ENCODE results near the gene CASTOR1. TPM values are rescaled to one million over a fixed set of nuclear protein-coding genes. Genes with fewer than 3 reads are reported as not detected.

Gene CASTOR1
- total and polyA plus RNA-seq, 2 donors (not counting 3 experiments of a cell fraction or from before 2014, with no cell fraction given): 8.1 to 26.8 TPM

DNA sequence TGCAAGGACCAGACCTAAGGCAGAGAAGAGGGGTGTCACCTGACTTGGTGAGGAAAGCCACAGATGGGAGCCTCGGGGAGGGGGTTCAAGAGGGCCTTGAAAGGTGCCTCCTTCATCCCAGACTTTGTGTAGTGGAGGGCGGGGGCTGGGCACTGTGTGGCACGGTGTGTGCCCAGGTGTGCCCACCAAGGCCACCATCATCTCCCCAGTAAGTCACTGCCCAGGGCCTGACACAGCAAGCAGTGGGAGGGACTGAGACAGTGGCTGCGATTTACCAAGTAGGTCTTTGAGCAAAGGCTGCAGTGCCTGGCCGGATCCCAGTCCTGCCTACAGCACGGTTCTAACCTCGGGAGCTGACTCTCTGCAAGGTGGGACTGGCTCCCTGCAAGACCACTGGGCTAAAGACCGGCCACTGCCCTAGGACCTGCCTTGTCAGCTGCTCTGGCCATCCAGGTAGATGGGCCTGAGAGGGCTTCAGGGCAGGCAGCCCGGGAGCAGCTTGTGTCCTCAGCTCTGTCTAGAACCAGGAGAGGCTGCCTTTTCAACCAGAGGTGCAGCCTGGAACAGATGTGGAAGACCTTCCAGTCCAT is 24.1 kb downstream of the CASTOR1 start:
- Histone ChIP-seq H3K79me2 (ENCODE audit: control insufficient read depth, insufficient read depth, low read length) (no peaks in the 10 kb centered on the region), H3K4me1 (ENCODE audit: control insufficient read depth, extremely low read depth, insufficient read depth, low read length) (peaks cover 6% of the 10 kb centered on the region), H3K4me3 (replicated peaks in 1 of 3; ENCODE audit: insufficient read depth in 1 of 3, low read depth in 1 of 3, low read length in 3 of 3) (no peak overlapping the region), H2AFZ (ENCODE audit: low read depth, low read length) (no peak overlapping the region), H3K4me2 (ENCODE audit: insufficient read depth, low read length) (no peak overlapping the region), H3K27ac (ENCODE audit: insufficient read depth, low read depth, low read length) (no peak overlapping the region), H4K20me1 (replicated peaks; ENCODE audit: control insufficient read depth, extremely low read depth, insufficient read depth, low read length) (no peaks in the 10 kb centered on the region), H3K9ac (replicated peaks; ENCODE audit: extremely low read depth, insufficient read depth, low read length) (no peak overlapping the region), H3K27me3 (ENCODE audit: control insufficient read depth in 2 of 2, insufficient read depth in 2 of 2, low read length in 2 of 2) (no peaks in the 10 kb centered on the region), H3K36me3 (ENCODE audit: control insufficient read depth in 2 of 2, extremely low read depth in 1 of 2, insufficient read depth in 2 of 2, low read length in 2 of 2) (no peaks in the 10 kb centered on the region), H3K9me3 (replicated peaks; ENCODE audit: control insufficient read depth, insufficient read depth, low read length) (no peaks in the 10 kb centered on the region), H3K9me1 (replicated peaks; ENCODE audit: control insufficient read depth, extremely low read depth, insufficient read depth, low read length) (no peaks in the 10 kb centered on the region)
- DNase-seq (ENCODE audit: low read depth, low spot score): no peak
- ChIA-PET CTCF (interaction anchor here (0.8 to 4.3 kb wide), 8 partner anchors 9 to 126 kb away, joined by 3 to 37 read pairs (median 8); partner anchors contain the start of genes CCDC157, RNF215, SF3A1 and TBC1D10A), POLR2A (no interaction called here)
- no peak for FAIRE-seq
- intact Hi-C loops (cut with micrococcal nuclease): no loop called here
- TF ChIP-seq, protein P1, sequence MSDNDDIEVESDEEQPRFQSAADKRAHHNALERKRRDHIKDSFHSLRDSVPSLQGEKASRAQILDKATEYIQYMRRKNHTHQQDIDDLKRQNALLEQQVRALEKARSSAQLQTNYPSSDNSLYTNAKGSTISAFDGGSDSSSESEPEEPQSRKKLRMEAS (IDR thresholded peaks at IDR 0.05; ENCODE audit: insufficient read depth, insufficient read length): no peak
- no peak for TF ChIP-seq POLR2A (IDR thresholded peaks at IDR 0.05; ENCODE audit: low read depth, low read length)
- no peak for TF ChIP-seq GATA2 (IDR thresholded peaks at IDR 0.05; ENCODE audit: insufficient read depth, insufficient read length, low read depth, low read length)
- no peak for TF ChIP-seq JUN (IDR thresholded peaks at IDR 0.05; ENCODE audit: borderline replicate concordance, insufficient read depth, insufficient read length, low read depth)
- no peak for TF ChIP-seq FOS (IDR thresholded peaks at IDR 0.05; ENCODE audit: borderline replicate concordance, insufficient read depth, low read length)
- no peak for TF ChIP-seq EZH2 (IDR thresholded peaks at IDR 0.05; ENCODE audit: borderline replicate concordance, low read depth, low read length, severe bottlenecking)
- no peak for TF ChIP-seq POLR2AphosphoS5 (IDR thresholded peaks at IDR 0.05; ENCODE audit: insufficient read depth, low read depth, low read length)
- no peak for TF ChIP-seq MYC (IDR thresholded peaks at IDR 0.05; ENCODE audit: low read depth, low read length)
- TF ChIP-seq CTCF (IDR thresholded peaks at IDR 0.05; ENCODE audit: extremely low read depth in 1 of 2, insufficient read depth in 1 of 2, low read depth in 1 of 2, low read length in 2 of 2): no peak
- BruUV-seq (replicated peaks): no TSS peak
- dilution Hi-C loops (cut with MboI; ENCODE audit: extremely low pct_ligation_motif_present, low sequenced_read_pairs): no loop called here

Data from endothelial cell of umbilical vein (primary cell).